ENCODE results near the gene GRIK4. TPM values are rescaled to one million over a fixed set of nuclear protein-coding genes. Genes with fewer than 3 reads are reported as not detected.

The GRIK4 gene
- polyA plus RNA-seq, 1 donor from 2014 or later, result 2.4 TPM

Other genes with a start within 250 kb of the GRIK4 start
- gene TLCD5, start 186.4 kb upstream of the GRIK4 start, polyA plus RNA-seq (ENCODE audit: insufficient read depth, low read depth, low replicate concordance), result 8.6 TPM
- 26.1 TPM for gene ARHGEF12, start 175.3 kb upstream of the GRIK4 start, polyA plus RNA-seq (ENCODE audit: insufficient read depth, low read depth, low replicate concordance)